Stimulated activated CD4-positive, alpha-beta T cell treated with anti-CD3 and anti-CD28 coated beads, Interleukin-12 subunit alpha, Interleukin-12 subunit beta, amount 100 ng/mL, for 48 hours (primary cell): ENCODE data around the gene S100A7.
"Not testable (repeated sequence)": the region's sequence is repeated elsewhere in the genome, so short reads cannot be mapped to it uniquely, and the experiment has no call there.

Experiments
- DNase-seq, 3 donors: peaks; one replicate each; pipeline ENCODE4 v3.0.0-alpha.2; 2020; ENCODE audit warnings: low read depth in 2 of 3, low spot score in 1 of 3

Gene S100A7

DNA sequence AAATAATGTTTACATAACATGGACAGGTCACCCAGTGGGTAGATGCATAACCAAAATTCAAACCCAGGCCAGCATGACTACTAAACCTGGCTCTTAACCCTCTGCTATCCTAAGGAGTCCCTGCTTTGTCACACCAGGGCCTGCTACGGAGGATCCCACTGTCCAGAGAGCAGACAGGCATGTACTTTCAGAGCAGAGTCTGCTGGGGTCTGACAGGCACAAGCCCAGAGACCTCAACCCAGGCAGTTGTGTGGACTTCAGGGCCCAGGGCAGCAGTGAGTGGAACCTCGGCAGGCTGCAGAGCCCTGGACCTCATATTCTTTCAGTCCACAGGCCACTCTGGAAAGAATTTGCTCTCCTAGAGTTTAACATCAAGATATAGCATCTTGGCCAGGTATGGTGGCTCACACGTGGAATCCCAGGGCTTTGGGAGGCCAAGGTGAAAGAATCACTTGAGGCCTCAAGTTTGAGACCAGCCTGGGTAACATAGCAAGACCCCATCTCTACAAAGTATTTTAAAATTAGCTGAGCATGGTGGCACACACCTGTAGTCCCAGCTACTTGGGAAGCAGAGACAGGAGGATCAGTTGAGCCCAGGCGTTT lies 16.1 kb upstream of the S100A7 start:
- DNase-seq, result no peak

DNA sequence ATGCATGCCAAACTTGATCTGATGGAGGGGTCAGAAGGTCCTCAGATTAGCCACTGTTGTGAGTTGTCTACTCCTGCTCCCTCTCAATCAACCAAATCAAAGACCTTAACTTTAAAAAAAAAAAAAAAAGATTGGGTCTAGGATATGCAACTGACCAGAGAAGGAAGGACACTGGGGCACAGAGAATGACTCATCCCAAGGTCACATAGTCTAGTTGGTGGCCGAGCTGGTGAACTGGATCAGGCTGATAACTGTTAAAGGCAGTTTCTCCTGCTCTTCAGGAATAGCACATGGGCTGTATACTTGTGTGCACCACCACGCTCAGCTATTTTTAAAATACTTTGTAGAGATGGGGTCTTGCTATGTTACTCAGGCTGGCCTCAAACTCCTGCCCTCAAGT lies 14.8 kb upstream of the S100A7 start:
- no peak for DNase-seq

DNA sequence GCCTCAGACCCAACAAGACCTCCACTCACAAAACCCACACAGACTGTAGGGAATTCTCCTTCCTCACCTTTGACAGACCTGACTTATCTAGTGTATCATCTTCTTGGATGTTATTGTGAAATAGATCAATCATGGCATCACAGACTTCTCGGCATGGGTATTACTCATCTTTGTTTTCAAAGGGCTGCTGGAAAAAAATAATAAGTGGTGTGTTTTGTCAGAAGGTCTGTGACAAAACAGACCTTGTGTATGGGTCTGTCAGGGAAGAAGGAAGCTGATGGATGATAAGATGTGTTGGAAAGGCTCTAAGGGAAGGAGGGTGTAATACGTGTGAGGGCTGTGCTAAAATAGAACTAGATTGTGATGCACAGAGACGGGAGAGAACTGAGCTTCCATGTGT lies 13.9 kb upstream of the S100A7 start:
- no peak for DNase-seq

DNA sequence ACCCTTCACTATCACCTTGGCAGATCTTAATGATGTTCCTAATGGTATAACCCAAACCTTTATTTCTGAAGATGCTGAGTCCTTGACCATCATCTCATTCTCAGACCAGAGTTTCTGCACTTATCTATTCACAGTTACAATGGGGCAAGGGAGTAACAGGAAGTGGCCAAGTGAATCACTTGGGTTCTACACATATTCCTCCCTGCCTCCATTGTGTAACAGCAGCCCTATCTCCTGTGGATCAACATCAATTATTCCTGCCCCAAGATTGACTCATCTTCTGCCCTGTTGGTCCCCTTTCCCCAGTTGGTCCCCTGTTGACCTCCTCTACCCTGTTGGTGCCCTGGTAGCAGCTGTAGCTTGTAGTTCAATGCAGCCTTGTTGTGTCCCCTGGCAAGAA lies 10.3 kb upstream of the S100A7 start:
- no peak for DNase-seq

DNA sequence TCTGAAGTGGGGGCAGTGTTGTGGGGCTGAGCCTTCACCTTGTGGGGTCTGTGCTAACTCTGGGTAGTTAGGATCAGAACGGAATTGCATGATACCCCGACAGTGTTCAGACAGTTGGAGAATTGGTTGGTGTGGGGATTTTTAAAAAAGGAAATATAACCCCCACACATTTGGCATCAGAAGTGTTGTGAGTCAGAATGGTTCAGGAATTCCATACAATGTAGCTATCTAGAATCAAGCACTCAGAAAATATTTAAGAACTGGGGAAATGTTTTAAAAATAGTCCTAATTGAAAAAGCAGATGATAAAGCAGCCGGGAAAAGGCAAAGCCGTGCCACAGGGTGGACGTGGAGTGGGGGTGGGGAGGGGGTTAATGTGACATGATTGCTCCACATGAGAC lies 6.5 kb upstream of the S100A7 start:
- DNase-seq, result no peak

DNA sequence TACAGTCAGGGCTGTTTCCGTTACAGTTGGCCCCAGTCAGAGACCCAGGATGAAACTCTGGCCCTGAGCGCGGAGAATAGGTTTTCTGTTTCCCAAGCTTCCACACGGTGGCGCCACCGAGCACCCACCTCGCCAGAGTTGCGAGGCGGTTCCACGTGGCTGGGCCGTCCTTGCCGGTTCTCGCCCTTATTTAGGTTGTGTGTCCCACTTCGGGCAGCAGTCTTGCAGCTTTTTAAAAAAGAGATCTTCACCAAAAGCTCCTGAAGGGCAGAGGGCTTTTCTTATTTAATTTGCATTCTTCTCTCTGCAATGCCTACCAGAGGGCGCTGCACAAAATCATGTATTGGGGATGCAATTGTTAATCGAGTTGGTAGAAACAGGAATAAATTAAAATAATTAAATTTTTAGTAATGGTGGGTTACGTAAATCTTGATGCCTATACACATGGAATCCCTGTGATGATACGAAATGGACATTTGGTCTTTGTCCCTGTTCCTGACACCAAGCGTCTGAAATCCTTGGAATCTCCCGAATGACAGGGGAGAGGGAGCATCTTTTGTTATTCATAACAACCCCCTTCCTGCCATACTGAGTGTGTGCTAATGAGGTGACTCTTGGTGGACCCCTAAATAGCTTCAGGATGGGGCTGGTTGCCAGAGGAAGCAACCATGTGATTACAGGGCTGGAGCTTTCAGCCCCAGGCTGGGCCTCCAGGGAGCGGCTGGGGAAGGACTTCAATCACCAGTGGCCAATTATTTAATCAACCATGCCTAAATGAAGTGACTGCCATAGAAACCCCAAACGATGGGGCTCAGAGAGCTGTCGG lies 5.6 kb upstream of the S100A7 start:
- DNase-seq, result peak; percentile 51 to 73 (median 59)

DNA sequence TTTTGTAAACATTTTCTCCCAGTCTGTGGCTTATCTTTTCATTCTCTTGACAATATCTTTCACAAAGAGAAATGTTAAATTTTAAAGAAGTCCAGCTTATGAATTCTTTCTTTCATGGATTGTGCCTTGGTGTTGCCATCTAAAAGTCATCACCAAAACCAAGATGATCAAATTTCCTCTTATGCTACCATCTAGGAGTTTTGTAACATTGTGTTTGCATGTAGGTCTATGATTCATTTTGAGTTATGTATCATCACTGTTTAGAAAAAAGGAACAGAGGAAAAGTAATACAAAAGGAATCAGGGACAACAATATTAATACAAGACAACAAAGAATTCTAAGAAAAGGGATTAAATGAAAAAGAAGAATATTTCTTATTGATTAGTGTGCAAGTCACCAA lies 2.3 kb upstream of the S100A7 start:
- DNase-seq, result not testable (repeated sequence)

DNA sequence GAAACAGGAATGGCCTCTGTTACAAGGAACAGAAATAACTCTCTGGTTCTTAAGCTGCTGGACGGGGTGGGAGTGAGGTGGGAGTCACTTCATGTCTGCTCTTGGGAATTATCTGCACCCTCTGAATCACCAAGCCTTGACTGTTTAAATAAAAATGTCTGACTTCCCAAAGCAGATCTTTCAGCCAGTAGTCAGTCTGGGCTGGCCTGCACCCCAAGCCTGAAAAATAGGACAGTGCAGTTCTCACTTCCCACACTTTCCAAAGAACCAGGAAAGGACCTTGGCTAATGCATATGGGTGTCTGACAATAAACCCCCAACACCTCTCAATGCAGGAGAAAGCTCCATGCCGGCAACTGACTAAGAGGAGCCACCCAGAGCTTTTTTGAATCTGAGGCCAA lies 796 bp downstream of the S100A7 start:
- DNase-seq, result no peak

DNA sequence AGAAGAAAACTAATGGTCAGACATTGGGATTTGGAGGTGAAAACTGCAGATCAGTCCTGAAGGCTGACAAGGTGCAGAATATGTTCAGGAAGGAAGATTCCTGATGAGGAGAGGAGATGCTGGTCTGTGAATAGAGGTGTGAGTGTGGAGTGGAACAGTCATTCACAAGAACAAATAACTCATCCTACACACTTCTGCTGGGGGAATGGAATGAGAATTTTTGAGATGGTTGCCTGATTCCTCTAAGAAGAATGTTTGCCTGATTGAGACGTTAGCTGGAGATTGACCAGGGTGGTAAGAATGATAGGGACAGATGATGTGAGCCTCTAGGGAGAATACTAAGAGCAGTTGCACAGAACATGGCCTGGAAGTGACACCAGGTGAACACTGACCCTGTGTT lies 4.1 kb downstream of the S100A7 start:
- DNase-seq, result no peak

DNA sequence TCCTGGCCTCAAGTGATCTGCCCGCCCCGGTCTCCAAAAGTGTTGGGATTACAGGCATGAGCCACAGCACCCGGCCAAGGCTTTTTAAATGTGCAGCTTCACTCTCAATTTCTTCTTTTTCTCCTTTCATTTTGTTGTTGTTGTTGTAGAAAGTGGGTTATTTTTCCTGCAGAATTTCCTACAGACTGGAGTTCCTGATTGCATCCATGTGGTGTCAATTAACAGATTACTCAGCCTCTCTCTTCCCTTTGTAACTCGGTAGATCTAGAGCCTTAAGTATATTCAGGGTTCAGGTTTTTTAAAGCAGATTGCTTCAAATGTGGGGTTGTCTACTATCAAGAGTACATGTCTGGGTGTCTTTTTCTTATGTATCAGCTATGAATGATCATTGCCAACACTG lies 11.6 kb downstream of the S100A7 start:
- DNase-seq, result not testable (repeated sequence)

DNA sequence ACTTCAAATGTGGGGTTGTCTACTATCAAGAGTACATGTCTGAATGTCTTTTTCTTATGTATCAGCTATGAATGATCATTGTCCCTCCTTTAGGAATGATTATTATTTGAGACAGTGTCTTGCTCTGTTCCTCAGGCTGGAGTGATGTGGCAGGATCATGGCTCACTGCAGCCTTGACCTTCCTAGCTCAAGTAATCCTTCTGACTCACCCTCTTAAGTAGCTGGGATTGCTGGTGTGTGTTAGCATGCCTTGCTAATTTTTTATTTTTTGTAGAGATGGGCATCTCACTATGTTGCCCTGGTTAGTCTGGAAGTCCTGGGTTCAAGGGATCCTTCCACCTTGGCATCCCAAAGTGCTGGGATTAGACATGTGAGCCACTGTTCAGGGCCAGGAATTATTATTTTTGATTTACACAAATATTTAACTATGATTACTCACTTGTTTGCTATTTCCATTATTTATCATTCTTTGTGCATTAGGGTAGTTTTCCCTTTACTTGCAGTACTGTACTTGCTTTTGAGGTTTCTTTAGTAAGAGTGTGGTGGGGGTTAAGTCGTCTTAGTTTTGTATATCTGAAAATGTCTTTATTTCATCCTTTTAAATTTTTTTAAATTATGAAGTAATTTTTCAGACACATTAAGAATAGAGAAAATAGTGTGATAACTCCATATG lies 12.8 kb downstream of the S100A7 start:
- DNase-seq, result no peak

DNA sequence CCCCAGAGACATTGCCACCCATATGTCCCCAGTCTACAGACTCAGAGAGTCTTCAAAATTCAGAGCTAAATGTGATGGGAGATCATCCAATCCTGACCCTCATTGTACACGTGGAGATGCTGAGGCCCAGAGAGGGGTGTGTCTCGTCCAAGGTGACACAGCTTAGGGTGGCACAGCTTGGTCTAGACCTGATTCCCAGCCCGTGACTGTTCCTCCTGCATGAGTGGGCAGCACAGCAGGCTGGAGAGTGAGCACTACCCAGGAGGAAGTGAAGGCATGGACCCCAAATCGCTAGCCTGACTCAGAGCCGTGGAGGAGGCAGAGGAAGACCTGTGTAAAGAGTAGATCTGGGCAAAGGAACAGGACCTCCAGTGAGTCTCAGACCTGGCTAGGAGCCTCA lies 16.4 kb downstream of the S100A7 start:
- DNase-seq, result no peak

DNA sequence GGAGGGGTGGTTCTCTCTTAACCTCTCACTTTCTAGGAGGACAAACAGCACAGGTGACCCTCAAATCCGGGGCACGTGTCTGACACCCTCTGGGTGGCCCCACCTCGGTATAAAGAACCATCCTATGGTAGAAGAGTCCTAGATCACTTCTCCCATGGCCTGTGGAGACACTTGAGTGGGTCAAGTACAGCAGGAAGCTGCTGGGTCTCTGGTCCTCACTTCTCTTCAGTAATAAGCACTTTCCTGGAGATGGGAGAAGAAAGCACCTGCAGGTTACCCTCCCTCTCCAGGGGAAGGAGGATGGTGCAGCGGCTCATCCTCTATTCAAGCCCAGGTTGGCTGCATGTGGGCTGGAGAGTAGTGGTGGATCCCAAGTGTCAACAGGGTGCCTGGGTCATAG lies 17.0 kb downstream of the S100A7 start:
- DNase-seq, result no peak

DNA sequence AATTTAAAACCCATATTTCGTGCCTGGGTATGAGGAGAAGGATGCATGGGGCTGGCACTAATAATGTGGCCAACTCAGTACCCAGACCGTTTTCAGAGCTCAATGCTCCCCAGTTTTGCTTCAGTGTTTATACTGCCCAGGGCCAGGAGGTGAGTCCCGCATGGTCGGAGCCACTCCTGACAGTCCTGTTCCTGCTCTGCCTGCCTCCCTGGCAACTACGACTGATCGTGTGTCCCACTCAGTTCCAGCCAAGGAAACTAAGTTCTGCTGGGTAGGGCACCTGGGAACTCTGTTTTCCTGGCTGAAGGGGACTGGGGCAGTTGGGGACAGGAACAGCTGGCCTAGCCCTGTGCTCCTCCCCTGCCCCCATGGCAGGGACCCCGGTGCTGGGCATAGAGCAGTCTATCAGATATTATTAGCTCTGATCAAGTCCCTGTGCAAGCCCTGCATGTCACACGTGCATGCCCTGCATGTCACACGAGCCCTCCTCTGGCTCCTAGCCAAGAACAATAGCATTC lies 19.2 kb downstream of the S100A7 start:
- no peak for DNase-seq

DNA sequence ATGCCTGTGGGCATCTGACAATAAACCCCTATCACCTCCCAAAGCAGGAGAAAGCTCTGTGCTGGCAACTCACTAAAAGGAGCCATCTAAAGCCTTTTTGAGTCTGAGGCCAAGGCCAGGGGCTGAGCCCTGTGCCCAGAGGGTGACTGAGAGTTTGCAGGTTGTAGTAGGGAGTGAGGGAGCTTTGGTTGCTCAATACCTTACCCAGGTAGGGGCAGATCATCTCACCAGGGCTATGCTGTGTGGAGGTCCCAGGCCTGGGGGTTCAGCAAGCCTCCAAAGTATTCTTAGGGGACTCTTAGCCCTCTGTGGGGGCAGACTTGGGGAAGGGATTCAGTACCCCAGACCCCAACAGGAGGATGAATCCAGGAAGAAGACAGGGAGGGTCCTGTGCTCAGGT lies 21.2 kb downstream of the S100A7 start:
- DNase-seq, result no peak

DNA sequence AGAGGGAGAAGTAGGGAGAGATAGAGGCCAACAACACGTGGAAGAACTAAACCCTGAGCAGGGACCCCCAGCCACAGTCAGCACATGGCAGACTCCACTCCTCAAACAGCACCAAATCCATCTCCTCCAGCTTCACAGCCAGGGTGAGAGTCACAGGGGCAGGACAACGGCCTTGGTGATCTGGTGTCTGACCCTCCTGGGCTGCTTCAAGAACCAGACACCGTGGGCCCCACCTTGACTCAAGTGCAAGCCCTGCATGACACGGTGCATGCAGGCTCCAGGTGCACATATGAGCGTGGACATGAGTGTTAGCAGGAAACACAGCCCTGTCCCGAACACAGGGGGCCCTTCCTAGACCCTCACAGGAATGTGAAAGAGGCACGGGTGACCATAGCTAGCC lies 21.9 kb downstream of the S100A7 start:
- DNase-seq, result no peak

DNA sequence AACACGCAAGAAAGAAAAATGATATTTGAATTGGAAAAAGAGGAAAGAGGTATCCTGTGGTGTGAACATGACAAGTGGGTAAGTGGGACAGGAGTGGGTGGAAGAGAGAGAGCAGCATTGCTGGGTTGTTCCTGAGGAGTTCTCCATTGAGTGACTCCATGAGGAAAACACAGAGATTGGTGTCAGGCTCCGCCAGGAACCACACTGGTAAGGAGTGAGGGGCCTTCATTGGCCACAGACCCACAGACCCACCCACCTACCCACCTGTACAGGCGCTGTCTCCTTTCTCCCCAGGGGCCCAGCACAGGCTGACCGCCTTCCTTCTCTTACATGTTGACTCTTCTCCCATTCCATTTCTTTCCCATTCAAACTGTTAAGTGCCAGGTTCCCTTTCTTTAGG lies 23.2 kb downstream of the S100A7 start:
- DNase-seq, result no peak

DNA sequence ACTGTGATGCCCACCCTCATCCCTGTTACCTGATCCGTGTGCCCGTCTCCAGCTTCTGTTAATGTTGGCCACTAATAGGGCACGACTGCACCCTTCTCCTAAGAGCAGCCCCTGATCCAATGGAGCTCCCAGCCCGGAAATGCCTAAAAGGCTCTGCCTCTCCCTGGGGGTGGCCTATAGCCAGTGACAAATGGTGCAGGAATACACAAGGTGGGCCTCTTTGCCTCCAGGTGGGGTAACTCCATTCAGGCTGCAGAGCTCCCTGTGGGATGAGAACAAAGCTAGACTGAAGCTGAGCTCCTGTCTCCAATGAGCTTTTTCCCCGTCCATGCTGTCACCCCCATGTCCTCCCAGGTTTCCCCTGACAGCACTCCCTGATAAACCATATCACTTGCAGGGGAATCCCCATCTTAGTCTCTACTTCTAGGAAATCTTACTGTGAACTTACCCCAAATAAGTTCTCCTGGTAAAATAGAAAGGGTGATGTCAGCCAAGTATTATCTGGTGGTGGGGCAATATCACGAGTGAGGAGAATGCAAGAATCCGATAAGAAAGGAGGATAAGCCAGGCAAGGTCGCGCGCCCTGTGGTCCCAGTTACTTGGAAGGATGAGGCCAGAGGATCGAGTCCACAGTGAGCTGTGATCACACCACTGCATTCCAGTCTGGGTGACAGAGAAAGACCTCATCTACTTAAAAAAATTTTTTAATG lies 25.6 kb downstream of the S100A7 start:
- no peak for DNase-seq

DNA sequence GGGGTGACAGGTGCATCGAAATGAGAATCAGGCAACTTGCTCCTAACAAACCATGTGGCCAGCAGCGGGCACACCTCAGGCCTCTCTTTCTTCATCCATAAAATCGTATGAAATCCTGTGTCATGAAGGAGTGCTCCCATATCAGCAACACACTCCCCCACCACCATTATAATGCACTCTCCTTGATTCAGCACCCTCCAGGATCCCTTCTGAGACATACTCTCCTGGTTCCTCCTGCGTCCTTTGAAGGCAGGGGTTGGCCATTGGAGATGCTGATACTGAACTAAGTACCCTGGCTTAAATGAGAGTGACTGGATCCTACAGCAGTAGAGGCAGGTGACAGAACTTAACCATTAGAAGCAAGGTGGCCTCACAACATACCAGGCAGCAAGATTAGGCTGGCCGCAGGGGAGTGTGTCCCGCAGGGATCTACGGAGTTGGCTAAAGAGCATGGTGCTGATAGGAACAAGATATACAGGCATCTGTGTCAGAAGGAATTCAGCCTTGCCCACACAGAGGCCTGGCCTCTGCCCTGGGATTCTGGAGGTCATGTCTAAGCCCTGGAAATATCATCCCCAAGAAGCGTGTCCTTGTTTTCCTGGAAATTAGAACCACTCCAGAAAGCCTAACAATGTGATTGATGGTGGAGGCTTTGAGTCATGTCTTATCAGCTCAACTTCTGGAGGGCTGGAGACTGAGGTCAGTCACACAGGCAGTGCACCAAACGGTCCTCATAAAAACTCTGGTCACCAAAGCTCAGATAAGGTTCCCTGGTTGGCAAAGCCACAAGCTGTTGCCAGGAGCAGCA lies 27.4 kb downstream of the S100A7 start:
- DNase-seq, result no peak

DNA sequence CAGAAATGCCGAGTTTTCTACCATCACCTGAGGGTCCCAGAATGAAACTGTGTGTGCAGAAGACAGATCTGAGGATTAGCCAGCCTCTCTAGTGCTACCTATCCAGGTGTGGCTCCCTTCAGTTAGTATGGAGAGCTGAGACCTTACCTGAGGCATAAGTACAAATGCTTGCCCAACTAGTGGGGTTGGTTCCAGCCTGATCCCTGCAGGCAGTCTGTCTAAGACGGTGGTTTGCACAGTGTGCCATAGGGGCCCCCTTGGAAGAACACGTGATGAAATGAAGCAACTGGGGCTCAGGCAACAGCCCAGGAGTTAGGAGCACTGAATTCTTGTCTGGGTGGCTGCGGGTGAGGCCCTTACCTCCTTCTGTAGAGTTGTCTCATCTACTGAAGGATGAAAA lies 28.5 kb downstream of the S100A7 start:
- no peak for DNase-seq

DNA sequence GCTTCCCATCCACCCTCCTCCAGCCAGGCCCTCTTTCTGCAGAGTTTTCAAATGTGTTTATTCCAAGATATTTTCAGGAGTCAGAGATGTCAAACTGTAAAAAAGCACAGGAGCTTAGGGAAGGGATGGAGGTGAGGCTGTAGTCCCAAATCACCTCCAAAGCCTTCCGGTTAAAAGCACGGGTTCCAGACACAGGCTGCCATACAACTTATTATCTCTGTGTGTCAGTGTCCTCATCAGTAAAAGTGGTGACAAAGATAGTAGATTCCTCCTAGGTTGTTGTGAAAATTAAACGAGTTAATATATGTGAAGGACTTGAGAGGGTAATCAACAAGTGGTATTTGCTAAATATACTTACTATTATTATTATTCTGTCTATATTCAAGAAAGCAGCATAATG lies 29.0 kb downstream of the S100A7 start:
- no peak for DNase-seq
